H1 (cell line): ENCODE measurements around the gene TPPP2. TPM values are rescaled to one million over a fixed set of nuclear protein-coding genes. Genes with fewer than 3 reads are reported as not detected.

Source experiments
- CTCF ChIA-PET: fragments of 300-600 bp; sonication (Branson Sonifier 250); formaldehyde crosslinking; loops from one replicate; lab custom pipeline; 2021; ENCODE audit not compliant: partially characterized antibody; lab: Charles Lee
- POLR2A ChIA-PET: fragments of 300-600 bp; sonication (Branson Sonifier 250); formaldehyde crosslinking; loops from one replicate; lab custom pipeline; 2021; ENCODE audit warnings: inconsistent platforms; ENCODE audit not compliant: partially characterized antibody; lab: Charles Lee
- DNase-seq, 2 experiments: peaks; one replicate each; pipeline versions ENCODE4 v3.0.0 to v3.0.0-alpha.2; 2010 to 2022; ENCODE audit warnings: low spot score in 2 of 2, low read depth in 1 of 2, mixed read lengths in 1 of 2
- FAIRE-seq: peaks from 2 replicates; lab custom pipeline; 2011; peaks lifted over from hg19 to GRCh38; lab: Jason Lieb, UNC
- H2AFZ ChIP-seq: 2 replicates; pipeline ENCODE4 v1.8.1; 2012; ENCODE audit warnings: low read length, inconsistent platforms
- H2AK5ac ChIP-seq: 2 replicates; pipeline ENCODE4 v1.6.1; 2013; ENCODE audit warnings: low read depth, low read length
- H2BK120ac ChIP-seq: replicated peaks from 2 replicates; pipeline ENCODE3; 2013; ENCODE audit warnings: low read depth, low read length, inconsistent platforms
- H2BK12ac ChIP-seq: 2 replicates; pipeline ENCODE4 v1.6.1; 2013; ENCODE audit warnings: low read depth, low read length
- H2BK15ac ChIP-seq: 2 replicates; pipeline ENCODE4 v1.6.1; 2013; ENCODE audit warnings: low read length
- H2BK20ac ChIP-seq: 2 replicates; pipeline ENCODE4 v1.6.1; 2013; ENCODE audit warnings: low read length
- H2BK5ac ChIP-seq: 2 replicates; pipeline ENCODE4 v1.6.1; 2013; ENCODE audit warnings: low read depth, low read length
- H3K14ac ChIP-seq: 2 replicates; pipeline ENCODE4 v1.6.1; 2013; ENCODE audit warnings: inconsistent platforms; ENCODE audit not compliant: insufficient read length
- H3K18ac ChIP-seq: 2 replicates; pipeline ENCODE4 v1.6.1; 2013; ENCODE audit warnings: low read length; ENCODE audit errors: extremely low read depth
- H3K23ac ChIP-seq: 2 replicates; pipeline ENCODE4 v1.6.1; 2013; ENCODE audit warnings: inconsistent platforms; ENCODE audit not compliant: insufficient read length
- H3K23me2 ChIP-seq: 2 replicates; pipeline ENCODE4 v1.6.1; 2013; ENCODE audit warnings: low read depth, low read length
- H3K27ac ChIP-seq: 2 replicates; pipeline ENCODE4 v1.6.1; 2011; ENCODE audit warnings: low read depth, low read length, inconsistent platforms
- H3K27me3 ChIP-seq, 4 experiments: replicated peaks in 1 of 4; 1 replicate in 1 of 4; 2 replicates in 3 of 4; pipeline versions ENCODE4 v1.6.1 to v1.8.1; 2011 to 2013; ENCODE audit warnings: low read length in 3 of 4, mild to moderate bottlenecking in 3 of 4, inconsistent platforms in 2 of 4, mixed read lengths in 2 of 4, moderate library complexity in 1 of 4; ENCODE audit not compliant: control insufficient read depth in 3 of 4, insufficient read depth in 3 of 4; ENCODE audit errors: extremely low read depth in 1 of 4
- H3K36me3 ChIP-seq, 4 experiments: 2 replicates each; pipeline versions ENCODE4 v1.6.1 to v1.8.1; 2011 to 2013; ENCODE audit warnings: mild to moderate bottlenecking in 4 of 4, low read length in 3 of 4, moderate library complexity in 2 of 4, control low read depth in 1 of 4, inconsistent platforms in 1 of 4; ENCODE audit not compliant: insufficient read depth in 4 of 4, control insufficient read depth in 2 of 4
- H3K4ac ChIP-seq: replicated peaks from 2 replicates; pipeline ENCODE3; 2013; ENCODE audit warnings: low read length, low read depth, mixed read lengths, inconsistent platforms; ENCODE audit not compliant: insufficient read length
- H3K4me1 ChIP-seq, 4 experiments: replicated peaks in 1 of 4; 1 replicate in 1 of 4; 2 replicates in 3 of 4; pipeline versions ENCODE4 v1.6.1 to v1.8.1; 2011 to 2013; ENCODE audit warnings: low read length in 3 of 4, inconsistent platforms in 2 of 4, mixed read lengths in 1 of 4; ENCODE audit not compliant: insufficient read depth in 4 of 4, control insufficient read depth in 3 of 4
- H3K4me2 ChIP-seq, 2 experiments: 2 replicates each; pipeline versions ENCODE4 v1.6.1 to v1.8.1; 2011 to 2013; ENCODE audit warnings: low read depth in 2 of 2, low read length in 2 of 2, control low read depth in 1 of 2, inconsistent platforms in 1 of 2, mild to moderate bottlenecking in 1 of 2; ENCODE audit not compliant: insufficient read depth in 1 of 2
- H3K4me3 ChIP-seq, 4 experiments: fragments of 200-600, 300-600 bp in 1 of 4; sonication (generic), shearing (Covaris generic), sonication (Bioruptor Twin) in 1 of 4; 2 replicates each; pipeline versions ENCODE4 v1.5.1 to v1.8.1; 2011 to 2016; ENCODE audit warnings: low read length in 4 of 4, low read depth in 3 of 4, control low read depth in 2 of 4, inconsistent platforms in 2 of 4, mild to moderate bottlenecking in 2 of 4, mixed read lengths in 1 of 4, moderate library complexity in 1 of 4; ENCODE audit not compliant: insufficient read depth in 2 of 4; ENCODE audit errors: extremely low read depth in 1 of 4
- H3K56ac ChIP-seq: replicated peaks from 2 replicates; pipeline ENCODE3; 2013; ENCODE audit warnings: low read depth, mild to moderate bottlenecking, mixed read lengths, low read length, inconsistent platforms; ENCODE audit not compliant: insufficient read length
- H3K79me1 ChIP-seq: 2 replicates; pipeline ENCODE4 v1.6.1; 2013; ENCODE audit warnings: low read depth, low read length, control low read depth
- H3K79me2 ChIP-seq, 2 experiments: 2 replicates each; pipeline versions ENCODE4 v1.6.1 to v1.8.1; 2012 to 2013; ENCODE audit warnings: low read length in 2 of 2, mild to moderate bottlenecking in 2 of 2, inconsistent platforms in 1 of 2; ENCODE audit not compliant: insufficient read depth in 2 of 2, control insufficient read depth in 1 of 2
- H3K9ac ChIP-seq, 4 experiments: replicated peaks in 1 of 4; 1 replicate in 1 of 4; 2 replicates in 3 of 4; pipeline versions ENCODE4 v1.6.1 to v1.8.1; 2011 to 2013; ENCODE audit warnings: low read depth in 3 of 4, low read length in 3 of 4, control low read depth in 2 of 4, mild to moderate bottlenecking in 2 of 4, moderate library complexity in 2 of 4, inconsistent platforms in 1 of 4; ENCODE audit errors: extremely low read depth in 1 of 4
- H3K9me3 ChIP-seq, 2 experiments: 2 replicates each; pipeline versions ENCODE4 v1.6.1 to v1.8.1; 2012 to 2013; ENCODE audit warnings: mild to moderate bottlenecking in 2 of 2, moderate library complexity in 2 of 2, control low read depth in 1 of 2, inconsistent platforms in 1 of 2, low read depth in 1 of 2, low read length in 1 of 2, mixed read lengths in 1 of 2; ENCODE audit not compliant: insufficient read depth in 2 of 2
- H4K20me1 ChIP-seq, 2 experiments: replicated peaks in 1 of 2; 2 replicates each; pipeline versions ENCODE3 to v1.8.1; 2011 to 2013; ENCODE audit warnings: inconsistent platforms in 2 of 2, low read length in 2 of 2, mild to moderate bottlenecking in 1 of 2; ENCODE audit not compliant: insufficient read depth in 2 of 2, control insufficient read depth in 1 of 2
- H4K5ac ChIP-seq: 2 replicates; pipeline ENCODE4 v1.6.1; 2013; ENCODE audit warnings: low read length, low read depth, mixed read lengths, inconsistent platforms; ENCODE audit not compliant: insufficient read length
- H4K8ac ChIP-seq: 2 replicates; pipeline ENCODE4 v1.8.0; 2013; ENCODE audit warnings: mild to moderate bottlenecking, moderate library complexity, low read length, inconsistent platforms; ENCODE audit not compliant: insufficient read depth; ENCODE audit errors: extremely low read depth
- H4K91ac ChIP-seq: replicated peaks from 2 replicates; pipeline ENCODE3; 2013; ENCODE audit warnings: low read length, mixed read lengths, inconsistent platforms; ENCODE audit not compliant: insufficient read length
- BACH1 ChIP-seq: IDR thresholded peaks from 2 replicates; pipeline ENCODE4 v1.6.1; 2012; ENCODE audit warnings: low read length, improper control_type of control experiment
- BCL11A ChIP-seq, 2 experiments: IDR thresholded peaks; one replicate each; pipeline ENCODE4 v1.6.1; 2011; ENCODE audit warnings: low read depth in 2 of 2, low read length in 2 of 2, mild to moderate bottlenecking in 2 of 2
- CTCF ChIP-seq, 3 experiments: IDR thresholded peaks; 1 replicate in 2 of 3; 2 replicates in 1 of 3; pipeline versions ENCODE4 v1.5.1 to v1.6.1; 2011; ENCODE audit warnings: low read length in 3 of 3, mild to moderate bottlenecking in 3 of 3, inconsistent platforms in 2 of 3, low read depth in 1 of 3, moderate library complexity in 1 of 3; ENCODE audit not compliant: insufficient read depth in 1 of 3; ENCODE audit errors: control extremely low read depth in 1 of 3
- NANOG ChIP-seq: IDR thresholded peaks from 2 replicates; pipeline ENCODE4 v1.6.1; 2011; ENCODE audit warnings: low read length, low read depth, mild to moderate bottlenecking, inconsistent platforms; ENCODE audit not compliant: insufficient read depth, poor library complexity, severe bottlenecking
- WGBS, 2 experiments: shearing (Covaris generic) in 1 of 2; methylation state at CpG; one replicate each; pipeline versions ENCODE4 v1.1.6 to v1.1.7; 2013 to 2015; ENCODE audit warnings: low lambda C conversion rate in 2 of 2, mixed read lengths in 2 of 2, inconsistent platforms in 1 of 2, low coverage in 1 of 2, missing lambda C conversion rate in 1 of 2; ENCODE audit not compliant: insufficient replicate concordance in 2 of 2, insufficient coverage in 1 of 2, insufficient read length in 1 of 2; ENCODE audit errors: extremely low coverage in 1 of 2, missing lambda C conversion rate in 1 of 2; 5-methylcytosine and 5-hydroxymethylcytosine counted together
- polyA plus RNA-seq, 7 experiments: library from polyadenylated mRNA; depleted of rRNA in 3 of 7; stranded (reverse) in 5 of 7; unstranded in 2 of 7; fragments of >200 nt in 5 of 7; fragments of 200-250 nt in 2 of 7; gene quantifications; 1 replicate in 5 of 7; 2 replicates in 1 of 7; 4 replicates in 1 of 7; pipeline versions ENCODE4 v1.2.1 to v1.2.3, GENCODE V29; 2011 to 2013; ENCODE audit warnings: missing spikeins in 2 of 7, mixed read lengths in 2 of 7
- total RNA-seq: library from RNA; stranded (reverse); fragmentation: NEBNext Ultra II Directional; extraction: Animal tissue kit (Norgen Biotek cat#: 25700); gene quantifications from 2 replicates; pipeline ENCODE4 v1.2.1, GENCODE V29; 2021
- TF ChIP-seq, protein P1 (sequence below): IDR thresholded peaks from 2 replicates; pipeline ENCODE4 v1.6.1; 2012; ENCODE audit warnings: low read length, inconsistent platforms
- TF ChIP-seq, protein P2 (sequence below): IDR thresholded peaks from 2 replicates; pipeline ENCODE4 v1.6.1; 2011; ENCODE audit warnings: low read depth, mild to moderate bottlenecking, low read length; ENCODE audit not compliant: insufficient read depth
- TF ChIP-seq, protein P3 (sequence below): IDR thresholded peaks from 2 replicates; pipeline ENCODE4 v1.6.1; 2012; ENCODE audit warnings: inconsistent platforms

TPPP2 gene
- total and polyA plus RNA-seq, 2 of the 8 experiments (the other 6 are each of a cell fraction or from before 2014, with no cell fraction given) = not detected

GRCh38 chr14:21018781-21019180, 11.2 kb upstream of the TPPP2 start:
- Histone ChIP-seq H4K5ac (no peak overlapping the region), H2AFZ (no peak overlapping the region), H3K14ac (no peak overlapping the region), H3K4me1 (peaks cover 4 to 12% (median 7%) of the 10 kb centered on the region in 4 experiments), H3K4me2 (no peak overlapping the region), H2BK5ac (no peak overlapping the region), H3K27me3 (peaks cover under 1 to 12% (median 11%) of the 10 kb centered on the region in 4 experiments; a peak in 6 of 7 replicates), H4K8ac (no peak overlapping the region), H2AK5ac (no peak overlapping the region), H4K91ac (no peak overlapping the region), H3K9me3 (no peaks in the 10 kb centered on the region), H2BK15ac (no peak overlapping the region), H3K36me3 (peaks cover 0 to 5% (median under 1%) of the 10 kb centered on the region in 4 experiments; a peak in 3 of 8 replicates), H3K23me2 (0 out of 2 replicates have a peak, but pooled peaks cover 2% of the 10 kb centered on the region), H2BK120ac (no peak overlapping the region), H2BK20ac (no peak overlapping the region), H3K79me1 (no peaks in the 10 kb centered on the region), H3K4ac (no peak overlapping the region), H3K23ac (no peak overlapping the region), H3K56ac (no peak overlapping the region), H3K4me3 (no peak overlapping the region), H2BK12ac (no peak overlapping the region), H4K20me1 (no peaks in the 10 kb centered on the region), H3K18ac (no peak overlapping the region), H3K9ac (no peak overlapping the region), H3K27ac (no peak overlapping the region), H3K79me2 (no peaks in the 10 kb centered on the region)
- DNase-seq (no peak), FAIRE-seq (no peak)
- WGBS, 2 experiments = 94% methylated on average over 3 of the region's 3 CpGs; no CpG with 5 or more reads in 1 of the 2 experiments
- ChIA-PET POLR2A (interaction anchor here (1.2 to 1.5 kb wide), 3 partner anchors 15 to 29 kb away, joined by 3 to 5 read pairs (median 3); no protein-coding TSS in a partner anchor), CTCF (interaction anchor here (0.6 to 16.1 kb wide), 11 partner anchors 13 to 200 kb away, joined by 3 to 371 read pairs (median 6); partner anchors contain the start of genes ARHGEF40 and RNASE7)
- no peak for TF ChIP-seq BCL11A (IDR thresholded peaks at IDR 0.05; ENCODE audit: low read depth in 2 of 2, low read length in 2 of 2)
- no peak for TF ChIP-seq CTCF (IDR thresholded peaks at IDR 0.05; ENCODE audit: control extremely low read depth in 1 of 3, insufficient read depth in 1 of 3, low read depth in 1 of 3, low read length in 3 of 3)
- TF ChIP-seq, protein P1, sequence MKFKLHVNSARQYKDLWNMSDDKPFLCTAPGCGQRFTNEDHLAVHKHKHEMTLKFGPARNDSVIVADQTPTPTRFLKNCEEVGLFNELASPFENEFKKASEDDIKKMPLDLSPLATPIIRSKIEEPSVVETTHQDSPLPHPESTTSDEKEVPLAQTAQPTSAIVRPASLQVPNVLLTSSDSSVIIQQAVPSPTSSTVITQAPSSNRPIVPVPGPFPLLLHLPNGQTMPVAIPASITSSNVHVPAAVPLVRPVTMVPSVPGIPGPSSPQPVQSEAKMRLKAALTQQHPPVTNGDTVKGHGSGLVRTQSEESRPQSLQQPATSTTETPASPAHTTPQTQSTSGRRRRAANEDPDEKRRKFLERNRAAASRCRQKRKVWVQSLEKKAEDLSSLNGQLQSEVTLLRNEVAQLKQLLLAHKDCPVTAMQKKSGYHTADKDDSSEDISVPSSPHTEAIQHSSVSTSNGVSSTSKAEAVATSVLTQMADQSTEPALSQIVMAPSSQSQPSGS = no peak
- TF ChIP-seq NANOG = no peak
- TF ChIP-seq, protein P2, sequence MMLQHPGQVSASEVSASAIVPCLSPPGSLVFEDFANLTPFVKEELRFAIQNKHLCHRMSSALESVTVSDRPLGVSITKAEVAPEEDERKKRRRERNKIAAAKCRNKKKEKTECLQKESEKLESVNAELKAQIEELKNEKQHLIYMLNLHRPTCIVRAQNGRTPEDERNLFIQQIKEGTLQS = no peak
- TF ChIP-seq BACH1 = no peak
- TF ChIP-seq, protein P3, sequence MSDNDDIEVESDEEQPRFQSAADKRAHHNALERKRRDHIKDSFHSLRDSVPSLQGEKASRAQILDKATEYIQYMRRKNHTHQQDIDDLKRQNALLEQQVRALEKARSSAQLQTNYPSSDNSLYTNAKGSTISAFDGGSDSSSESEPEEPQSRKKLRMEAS = no peak
